ENCODE results near the gene ZFP36L1.

The ZFP36L1 gene

GRCh38 chr14:68798621-68799020 is 5.8 kb upstream of the ZFP36L1 start:
- in situ Hi-C loops (cut with MboI; ENCODE audit: low sequenced_read_pairs) = no loop called here

GRCh38 chr14:68797121-68797670 is 4.3 kb upstream of the ZFP36L1 start:
- in situ Hi-C loops (cut with MboI; ENCODE audit: low sequenced_read_pairs) = no loop called here

- in situ Hi-C loops (cut with MboI; ENCODE audit: low sequenced_read_pairs) = no loop called here
These were observed 3.7 kb upstream of the ZFP36L1 start for GRCh38 chr14:68796418-68797101.

- in situ Hi-C loops (cut with MboI; ENCODE audit: low sequenced_read_pairs) = no loop called here
These were observed 2.9 kb upstream of the ZFP36L1 start for GRCh38 chr14:68795597-68796417.

- in situ Hi-C loops (cut with MboI; ENCODE audit: low sequenced_read_pairs) = no loop called here
These were observed 2.2 kb upstream of the ZFP36L1 start for GRCh38 chr14:68794851-68795596.

- in situ Hi-C loops (cut with MboI; ENCODE audit: low sequenced_read_pairs) = no loop called here
These were observed 1.4 kb upstream of the ZFP36L1 start for GRCh38 chr14:68794130-68794850.

GRCh38 chr14:68793734-68794129 is 865 bp upstream of the ZFP36L1 start:
- in situ Hi-C loops (cut with MboI; ENCODE audit: low sequenced_read_pairs) = no loop called here

GRCh38 chr14:68792678-68792978 is 239 bp downstream of the ZFP36L1 start:
- in situ Hi-C loops (cut with MboI; ENCODE audit: low sequenced_read_pairs) = no loop called here

- in situ Hi-C loops (cut with MboI; ENCODE audit: low sequenced_read_pairs) = no loop called here
These were observed 777 bp downstream of the ZFP36L1 start for GRCh38 chr14:68791902-68792677.

GRCh38 chr14:68791078-68791901 is 1.6 kb downstream of the ZFP36L1 start:
- in situ Hi-C loops (cut with MboI; ENCODE audit: low sequenced_read_pairs) = no loop called here

- in situ Hi-C loops (cut with MboI; ENCODE audit: low sequenced_read_pairs) = no loop called here
These were observed 2.2 kb downstream of the ZFP36L1 start for GRCh38 chr14:68790644-68791077.

GRCh38 chr14:68789821-68790643 is 2.8 kb downstream of the ZFP36L1 start:
- in situ Hi-C loops (cut with MboI; ENCODE audit: low sequenced_read_pairs) = no loop called here

GRCh38 chr14:68788996-68789820 is 3.7 kb downstream of the ZFP36L1 start:
- in situ Hi-C loops (cut with MboI; ENCODE audit: low sequenced_read_pairs) = no loop called here

GRCh38 chr14:68788275-68788995 is 4.4 kb downstream of the ZFP36L1 start:
- in situ Hi-C loops (cut with MboI; ENCODE audit: low sequenced_read_pairs) = no loop called here

GRCh38 chr14:68787092-68787992 is 5.5 kb downstream of the ZFP36L1 start:
- in situ Hi-C loops (cut with MboI; ENCODE audit: low sequenced_read_pairs) = no loop called here
